HG03039 (cell line): ENCODE results near the gene ZNF136.

Experiments
- ATAC-seq: cut with Tn5 transposase; IDR thresholded peaks from one replicate; pipeline ENCODE4 v1.9.1; 2021; ENCODE audit warnings: mild to moderate bottlenecking, moderate library complexity; ENCODE audit not compliant: unreplicated experiment

The ZNF136 gene

DNA sequence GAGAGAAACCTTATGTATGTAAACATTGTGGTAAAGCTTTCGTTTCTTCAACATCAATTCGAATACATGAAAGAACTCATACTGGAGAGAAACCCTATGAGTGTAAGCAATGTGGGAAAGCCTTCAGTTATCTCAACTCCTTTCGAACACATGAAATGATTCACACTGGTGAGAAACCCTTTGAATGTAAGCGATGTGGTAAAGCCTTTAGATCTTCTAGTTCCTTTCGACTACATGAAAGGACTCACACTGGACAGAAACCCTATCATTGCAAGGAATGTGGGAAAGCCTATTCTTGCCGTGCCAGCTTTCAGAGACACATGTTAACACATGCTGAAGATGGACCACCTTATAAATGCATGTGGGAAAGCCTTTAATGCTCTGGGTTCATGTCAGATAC is 24.7 kb downstream of the ZNF136 start:
- no peak for ATAC-seq

DNA sequence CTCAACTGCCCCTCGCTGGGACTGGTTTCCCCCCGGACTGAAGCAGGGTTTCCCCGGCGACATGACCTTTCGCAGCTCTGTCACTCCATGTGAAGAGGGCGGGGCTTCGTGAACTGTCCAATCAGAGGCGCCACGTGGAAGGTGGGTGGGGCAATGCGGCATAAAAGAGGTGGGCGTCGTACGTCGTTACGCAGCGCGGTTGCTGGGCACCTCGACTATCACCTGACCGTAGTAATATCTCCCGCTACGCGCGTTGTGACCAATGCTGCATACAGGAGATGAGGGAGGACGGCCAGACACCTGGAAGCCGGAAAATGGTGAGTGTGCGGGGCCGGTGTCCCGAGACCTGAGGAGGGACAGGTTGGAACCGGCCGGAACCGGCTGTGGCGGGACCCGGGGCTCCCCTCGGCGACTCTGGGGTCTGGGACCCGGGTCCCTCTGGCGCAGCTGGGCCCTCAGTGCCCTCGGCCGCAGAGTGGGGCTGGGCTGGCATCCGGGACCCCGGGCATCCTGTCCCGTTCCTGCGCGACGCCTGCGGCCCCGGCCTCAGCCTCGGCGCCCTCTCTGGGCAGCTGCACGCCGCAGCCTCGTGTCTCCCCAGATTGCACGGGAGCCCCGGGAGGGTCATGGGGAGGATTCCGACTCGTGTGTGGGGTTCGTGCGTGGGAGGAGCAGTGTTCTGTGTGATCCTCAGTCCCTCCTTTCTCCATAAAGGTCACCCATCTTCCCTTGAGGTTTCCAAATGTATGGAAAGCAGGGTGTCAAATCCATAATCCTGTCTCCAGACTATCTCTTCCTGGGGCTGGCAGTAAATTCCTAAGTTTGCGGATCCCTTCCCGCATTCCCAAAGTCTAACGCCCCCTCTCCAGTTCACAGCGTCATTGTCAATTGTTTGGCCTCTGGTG is 32.2 kb downstream of the ZNF136 start:
- no peak for ATAC-seq

DNA sequence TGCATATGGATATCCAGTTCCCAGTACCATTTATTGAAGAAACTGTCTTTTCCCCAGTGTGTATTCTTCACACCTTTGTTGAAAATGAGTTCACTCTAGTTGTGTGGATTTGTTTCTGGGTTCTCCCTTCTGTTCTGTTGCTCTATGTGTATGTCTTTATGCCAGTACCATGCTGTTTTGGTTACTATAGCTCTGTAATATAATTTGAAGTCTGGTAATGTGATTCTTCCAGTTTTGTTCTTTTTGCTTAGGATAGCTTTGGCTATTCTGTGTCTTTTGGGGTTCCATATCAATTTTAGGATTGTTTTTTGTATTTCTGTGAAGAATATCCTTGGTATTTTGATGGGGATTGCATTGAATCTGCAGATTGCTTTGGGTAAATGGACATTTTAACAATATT is 35.2 kb downstream of the ZNF136 start:
- no peak for ATAC-seq

DNA sequence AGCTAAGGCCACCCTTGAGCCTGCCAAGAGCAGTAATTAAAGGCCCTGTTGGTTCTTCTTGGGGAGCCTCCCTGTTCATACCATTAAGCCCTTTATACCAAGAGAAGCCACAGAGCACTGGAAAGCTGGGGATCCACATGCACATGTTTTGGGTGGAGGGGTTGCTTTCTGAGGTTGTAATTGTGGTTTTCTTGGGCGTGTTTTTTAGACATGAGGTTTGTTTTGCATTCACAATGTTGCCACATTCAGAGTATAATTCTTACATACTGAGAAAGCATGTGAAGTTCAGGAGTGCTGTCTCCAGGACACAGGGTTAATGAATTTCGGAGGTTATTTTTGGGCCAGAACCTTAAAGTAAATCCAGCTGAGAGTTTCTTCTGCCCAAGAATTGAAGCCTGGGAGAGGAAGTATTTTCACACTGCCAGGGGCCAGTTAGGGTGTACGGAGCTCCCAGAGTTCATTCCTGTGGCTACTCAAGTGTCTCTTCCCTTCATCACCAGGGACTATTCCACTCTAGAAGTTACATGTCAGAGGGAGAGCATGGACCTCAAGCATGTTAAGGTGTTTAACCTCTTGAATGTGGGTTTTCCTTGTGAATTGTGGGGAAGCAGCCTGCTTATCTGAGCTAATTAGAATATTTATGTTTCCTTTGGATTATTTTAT is 37.0 kb downstream of the ZNF136 start:
- no peak for ATAC-seq

DNA sequence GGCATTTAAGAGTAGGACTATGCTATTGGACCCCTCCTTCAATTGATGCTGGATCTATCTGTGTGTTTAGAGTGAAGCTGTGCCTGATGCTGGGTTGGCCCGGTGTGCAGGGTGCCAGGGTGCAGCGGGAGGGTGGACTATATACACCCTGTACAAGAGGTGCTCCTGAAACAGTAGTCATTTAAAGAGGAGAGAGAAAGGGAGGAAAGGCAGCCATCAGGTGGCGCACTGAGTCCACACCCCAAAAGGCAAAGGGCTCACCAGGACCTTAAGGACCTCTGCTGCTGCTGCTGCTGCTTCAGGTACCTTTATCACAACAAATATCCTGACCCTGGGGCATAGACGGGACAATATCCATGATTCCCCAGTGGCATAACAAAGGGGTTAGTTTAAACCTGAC is 39.4 kb downstream of the ZNF136 start:
- ATAC-seq: no peak

DNA sequence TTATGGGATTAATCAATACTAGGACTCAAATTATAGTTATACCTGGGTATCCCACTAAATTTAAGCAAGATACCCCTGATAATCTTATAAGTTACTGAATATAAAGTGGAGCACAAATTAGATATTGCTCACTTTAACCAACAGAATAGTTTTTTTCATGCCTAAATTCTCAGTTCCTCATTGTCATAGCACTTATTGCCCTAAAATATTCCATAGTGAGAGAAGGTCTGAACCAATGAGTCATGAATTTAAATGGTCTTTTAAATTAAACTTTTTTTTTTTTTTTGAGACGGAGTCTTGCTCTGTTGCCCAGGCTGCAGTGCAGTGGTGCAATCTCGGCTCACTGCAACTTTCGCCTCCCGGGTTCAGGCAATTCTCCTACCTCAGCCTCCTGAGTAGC is 42.4 kb downstream of the ZNF136 start:
- ATAC-seq: no peak

DNA sequence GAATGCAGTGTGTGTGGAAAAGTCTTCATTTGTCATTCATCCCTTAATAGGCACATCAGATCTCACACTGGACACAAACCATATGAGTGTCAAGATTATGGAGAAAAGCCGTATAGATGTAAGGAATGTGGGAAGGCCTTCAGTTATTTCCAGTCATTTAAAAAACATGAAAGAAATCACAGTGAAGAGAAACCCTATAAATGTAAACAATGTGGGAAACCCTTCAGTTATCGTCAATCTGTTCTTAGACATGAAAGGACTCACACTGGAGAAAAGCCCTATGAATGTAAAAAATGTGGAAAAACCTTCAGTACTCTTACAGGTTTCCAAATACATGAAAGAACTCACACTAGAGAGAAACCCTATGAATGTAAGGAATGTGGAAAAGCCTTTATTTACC is 45.3 kb downstream of the ZNF136 start:
- ATAC-seq: no peak

DNA sequence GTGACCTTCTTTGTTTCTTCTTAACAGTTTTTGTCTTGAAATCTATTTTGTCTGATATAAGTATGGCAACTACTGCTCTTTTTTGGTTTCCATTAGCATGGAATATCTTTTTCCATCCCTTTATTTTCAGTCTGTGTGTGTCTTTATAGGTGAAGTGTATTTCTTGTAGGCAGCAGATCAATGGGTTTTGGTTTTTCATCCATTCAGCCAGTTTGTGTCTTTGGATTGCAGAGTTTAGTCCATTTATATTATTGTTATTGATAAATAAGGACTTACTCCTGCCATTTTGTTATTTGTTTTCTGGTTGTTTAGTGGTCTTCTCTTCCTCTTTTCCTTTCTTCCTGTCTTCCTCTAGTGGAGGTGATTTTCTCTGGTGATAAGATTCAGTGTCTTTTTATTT is 54.4 kb downstream of the ZNF136 start:
- ATAC-seq: no peak

DNA sequence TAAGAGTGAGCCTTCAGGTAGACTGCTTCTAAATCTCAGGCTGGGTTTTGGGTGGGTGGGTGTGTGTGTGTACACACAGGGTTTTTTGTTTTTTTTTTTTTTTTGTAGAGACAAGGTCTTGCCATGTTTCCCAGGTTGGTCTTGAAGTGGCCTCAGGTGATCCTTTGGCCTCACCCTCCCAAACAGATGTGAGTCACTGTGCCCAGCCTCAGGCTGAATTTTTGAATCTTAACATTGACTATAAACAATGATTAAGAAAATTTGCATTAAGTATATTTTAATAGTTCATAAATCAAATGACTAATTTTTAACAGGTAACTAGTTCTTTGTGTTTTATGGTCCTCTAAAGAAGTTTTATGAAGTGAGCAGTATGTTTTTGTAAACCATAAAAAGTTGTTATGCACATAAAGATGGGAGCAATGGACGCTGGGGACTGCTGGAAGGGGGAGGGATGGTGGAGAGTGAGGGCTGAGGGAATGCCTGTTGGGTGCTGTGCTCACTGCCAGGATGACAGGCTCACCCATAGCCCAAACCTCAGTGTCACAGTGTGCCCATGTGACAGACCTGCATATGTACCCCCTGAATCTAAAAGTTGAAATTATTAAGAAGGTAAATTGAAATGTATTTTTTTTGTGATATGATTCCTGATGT is 60.2 kb downstream of the ZNF136 start:
- no peak for ATAC-seq

DNA sequence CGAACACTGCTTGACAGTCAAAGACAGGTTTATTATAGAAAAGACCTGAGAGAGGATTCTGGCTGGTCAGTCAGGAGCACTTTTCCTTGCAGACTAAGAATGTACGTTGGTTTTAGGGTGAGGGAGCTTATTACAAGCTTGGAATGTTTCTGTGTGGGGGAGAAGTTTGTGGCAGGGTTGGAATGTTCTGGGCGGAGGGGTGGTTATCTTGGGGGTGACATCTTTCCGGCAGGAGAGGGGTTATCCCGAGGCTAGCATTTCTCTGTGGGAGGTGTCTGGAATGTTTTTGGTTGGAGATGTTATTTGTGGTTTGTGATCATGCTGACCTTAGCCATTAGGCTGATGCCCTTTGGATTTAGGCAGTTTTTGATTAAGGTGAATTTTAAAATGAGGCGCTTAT is 61.8 kb downstream of the ZNF136 start:
- ATAC-seq: no peak

DNA sequence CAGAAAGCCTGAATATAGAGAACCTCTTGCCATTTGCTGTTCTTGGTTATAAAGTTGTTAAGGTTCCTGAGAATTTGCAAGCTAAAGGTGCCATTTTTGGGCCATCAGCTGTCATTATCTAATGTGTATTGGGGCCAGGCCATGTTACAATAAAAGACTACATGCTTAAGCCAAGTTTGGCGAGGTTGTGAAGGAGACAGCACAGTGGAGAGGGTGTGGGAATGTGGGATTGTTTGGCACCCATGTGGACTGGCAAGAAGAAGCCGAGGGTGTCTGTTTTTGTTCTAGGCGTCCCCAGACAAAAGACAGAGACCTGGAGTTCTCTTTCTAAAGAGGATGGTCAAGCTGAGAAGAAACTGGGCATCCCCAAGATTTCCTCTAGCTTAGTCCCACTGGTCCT is 67.1 kb downstream of the ZNF136 start:
- ATAC-seq: no peak

DNA sequence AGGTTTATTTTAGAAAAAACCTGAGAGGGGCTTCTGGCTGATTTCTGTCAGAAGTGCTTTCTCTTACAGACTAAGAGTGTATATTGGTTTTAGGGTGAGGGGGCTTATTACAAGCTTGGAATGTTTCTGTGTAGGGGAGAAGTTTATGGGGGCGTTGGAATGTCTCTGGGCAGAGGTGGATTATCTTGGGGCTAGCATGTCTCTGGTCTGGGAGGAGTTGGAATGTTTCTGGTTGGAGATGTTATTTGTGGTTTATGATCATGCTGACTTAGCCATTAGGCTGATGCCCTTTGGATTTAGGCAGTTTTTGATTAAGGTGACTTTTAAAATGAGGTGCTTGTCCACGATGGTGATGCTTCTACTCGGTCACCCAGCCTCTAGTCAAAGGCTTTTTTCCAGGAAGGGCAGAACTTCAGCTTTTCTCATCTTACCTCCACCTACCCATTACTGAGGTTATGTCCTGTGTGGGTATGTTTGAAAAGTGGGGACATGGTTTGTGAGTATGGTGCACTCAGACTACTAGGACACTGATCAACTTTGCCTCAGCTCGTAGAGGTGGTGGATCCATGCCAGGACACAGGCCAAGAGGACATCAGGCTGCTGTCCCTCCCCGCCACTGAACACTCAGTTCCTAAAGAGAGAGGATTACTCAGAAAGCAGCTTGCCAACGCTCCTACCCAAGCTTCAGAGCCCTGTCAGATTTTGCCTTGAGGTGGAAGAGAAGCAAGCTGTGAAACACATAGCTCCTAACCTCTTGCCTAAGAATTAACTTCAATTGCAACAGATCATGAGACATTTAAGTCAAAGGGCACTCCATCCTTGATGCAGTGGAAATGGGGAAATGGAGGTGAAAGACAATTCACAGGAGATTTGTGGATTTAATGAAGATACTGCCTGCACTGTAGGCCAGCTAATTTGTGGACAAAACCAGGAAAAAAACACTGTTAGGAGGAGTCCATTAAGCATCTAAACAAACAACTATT is 68.1 kb downstream of the ZNF136 start:
- ATAC-seq: no peak

DNA sequence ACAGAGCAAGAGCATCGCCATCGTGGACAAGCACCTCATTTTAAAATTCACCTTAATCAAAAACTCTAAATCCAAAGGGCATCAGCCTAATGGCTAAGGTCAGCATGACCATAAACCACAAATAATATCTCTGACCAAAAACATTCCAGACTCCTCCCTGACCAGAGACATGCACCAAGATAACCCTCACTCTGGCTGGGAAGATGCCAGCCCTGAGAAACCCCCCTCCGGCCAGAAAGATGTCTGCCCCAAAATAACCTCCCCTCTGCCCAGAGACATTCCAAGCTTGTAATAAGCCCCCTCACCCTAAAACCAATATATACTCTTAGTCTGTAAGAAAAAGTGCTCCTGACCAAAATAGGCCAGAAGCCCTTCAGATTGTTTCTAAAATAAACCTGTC is 70.1 kb downstream of the ZNF136 start:
- no peak for ATAC-seq

DNA sequence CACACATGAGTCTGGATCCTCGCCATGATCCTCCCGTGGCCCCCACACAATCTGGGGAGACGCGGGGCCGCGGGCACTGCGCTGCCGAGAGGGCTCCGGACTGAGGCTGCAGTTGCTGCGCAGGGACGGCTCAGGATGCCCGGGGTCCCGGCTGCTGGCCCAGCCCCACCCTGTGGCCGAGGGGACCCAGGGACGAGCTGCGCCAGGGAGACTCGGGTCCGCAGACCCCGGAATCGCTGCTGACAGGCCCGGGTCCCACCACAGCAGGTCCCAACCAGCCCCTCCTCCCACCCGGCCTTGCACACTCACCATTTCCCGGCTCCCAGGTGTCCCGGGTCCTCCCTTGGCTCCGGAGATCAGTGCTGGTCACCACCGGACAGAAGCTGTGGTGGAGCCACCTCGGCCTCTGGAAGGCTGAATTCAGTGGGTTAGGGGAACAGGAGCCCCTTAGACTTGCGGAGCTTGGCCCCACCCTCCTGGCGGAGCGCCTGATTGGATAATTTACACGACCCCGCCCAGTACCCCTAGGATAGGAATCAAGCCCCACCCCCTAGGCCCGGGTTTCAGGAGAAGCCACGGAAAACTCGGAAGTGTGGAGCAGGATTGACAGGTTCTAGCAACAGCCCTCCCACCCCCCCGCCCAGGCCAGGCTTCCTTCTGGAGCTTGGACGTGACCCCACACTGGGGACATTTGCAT is 74.4 kb downstream of the ZNF136 start:
- ATAC-seq: no peak
